ENCODE measurements around the gene GGTA1.
A peak's percentile ranks its signal among the peaks of the same experiment; 100 is the strongest.
"Not testable (repeated sequence)": the region's sequence is repeated elsewhere in the genome, so short reads cannot be mapped to it uniquely, and the experiment has no call there.

Gene GGTA1
- total RNA-seq = 0 reads per million in 2 donors

DNA sequence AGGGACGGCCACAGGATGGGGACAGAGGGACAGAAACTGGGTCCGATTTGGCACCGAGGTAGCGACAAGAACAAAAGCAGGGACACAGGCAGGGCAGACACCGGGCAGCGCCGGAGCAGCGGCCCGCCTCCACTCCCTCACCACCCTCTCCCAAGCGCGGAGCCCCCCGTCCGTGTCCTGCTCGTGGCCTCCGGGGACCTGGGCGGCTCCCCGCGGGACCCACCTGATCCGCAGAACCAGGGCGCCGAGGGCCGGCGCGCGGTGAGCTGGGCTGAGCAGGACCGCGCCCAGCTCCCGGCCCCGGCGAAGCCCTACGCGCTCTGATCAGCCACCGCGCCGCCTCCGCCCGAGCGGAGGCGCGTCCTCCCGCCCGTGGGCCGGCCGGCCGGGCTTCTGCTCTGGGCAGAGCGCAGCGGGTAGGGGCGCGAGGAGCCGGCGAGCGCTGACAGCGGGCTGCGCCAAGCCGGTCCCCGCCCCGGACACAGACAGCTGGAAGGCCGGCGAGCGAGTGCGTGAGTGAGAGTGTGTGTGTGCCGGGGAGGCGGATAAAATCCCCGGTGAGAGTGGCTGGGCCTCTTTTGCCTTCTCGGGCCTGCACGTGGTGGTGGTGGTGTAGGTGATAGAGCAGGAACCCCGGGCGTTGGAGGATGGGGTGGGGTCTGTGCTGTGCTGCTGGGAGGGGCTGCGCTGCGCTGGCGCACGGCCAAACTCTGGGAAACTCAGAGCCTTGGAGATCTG is at the start of gene GGTA1:
Gene GGTA1 (minus strand): TSS at position 418 of the 738 bp plus-strand sequence. CDS start 31,922 bp downstream, outside the sequence.
- no peak for DNase-seq

- DNase-seq = no peak
Observed at GRCh38 chr9:121548666-121549065, 49.0 kb upstream of the GGTA1 start.

GRCh38 chr9:121545875-121546423 is 46.3 kb upstream of the GGTA1 start:
- DNase-seq = peak; percentile 28 to 59 (median 31)

GRCh38 chr9:121545150-121545874 is 45.7 kb upstream of the GGTA1 start:
- DNase-seq = no peak

GRCh38 chr9:121542025-121542424 is 42.4 kb upstream of the GGTA1 start:
- no peak for DNase-seq

- DNase-seq = no peak
Observed at GRCh38 chr9:121541256-121541655, 41.6 kb upstream of the GGTA1 start.

GRCh38 chr9:121538221-121538620 is 38.6 kb upstream of the GGTA1 start:
- DNase-seq = no peak

GRCh38 chr9:121537283-121537682 is 37.6 kb upstream of the GGTA1 start:
- DNase-seq = no peak

DNA sequence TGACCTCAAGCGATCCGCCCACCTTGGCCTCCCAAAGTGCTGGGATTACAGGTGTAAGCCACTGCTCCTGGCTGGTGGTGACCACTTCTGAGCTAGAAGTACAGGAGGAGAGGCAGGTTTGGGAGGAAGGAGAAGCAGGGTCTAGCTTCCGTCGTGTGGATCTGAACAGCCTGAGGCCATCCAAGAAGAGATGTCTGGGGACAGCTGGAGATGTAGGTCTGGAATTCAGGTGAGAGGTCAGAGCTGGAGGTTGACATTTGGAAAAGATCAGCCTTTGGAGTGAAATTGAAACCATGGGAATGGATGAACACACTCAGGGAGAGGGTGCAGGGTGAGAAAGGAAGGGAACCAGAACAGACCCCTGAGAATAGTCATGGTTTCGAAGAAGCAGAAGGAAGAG is 33.2 kb upstream of the GGTA1 start:
- DNase-seq = no peak

- DNase-seq = no peak
Observed at GRCh38 chr9:121529237-121529987, 29.8 kb upstream of the GGTA1 start.

DNA sequence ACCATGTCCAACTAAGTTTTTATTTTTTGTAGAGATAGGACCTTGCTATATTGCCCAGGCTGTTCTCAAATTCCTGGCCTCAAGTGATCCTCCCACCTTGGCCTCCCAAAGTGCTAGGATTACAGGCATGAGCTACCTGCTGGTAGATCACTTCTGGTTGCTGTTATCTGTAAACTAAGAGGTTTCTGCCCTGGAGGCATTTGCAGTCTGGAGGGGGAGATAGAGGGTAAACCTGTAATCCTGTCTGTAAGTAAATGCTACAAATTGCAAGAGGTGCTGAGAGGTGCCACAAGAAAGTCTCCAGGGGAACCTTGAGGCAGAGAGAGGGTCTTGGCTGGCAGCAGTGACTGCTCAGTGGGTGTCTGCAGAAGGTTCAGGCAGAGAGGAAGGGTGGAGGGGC is 29.0 kb upstream of the GGTA1 start:
- DNase-seq = no peak

DNA sequence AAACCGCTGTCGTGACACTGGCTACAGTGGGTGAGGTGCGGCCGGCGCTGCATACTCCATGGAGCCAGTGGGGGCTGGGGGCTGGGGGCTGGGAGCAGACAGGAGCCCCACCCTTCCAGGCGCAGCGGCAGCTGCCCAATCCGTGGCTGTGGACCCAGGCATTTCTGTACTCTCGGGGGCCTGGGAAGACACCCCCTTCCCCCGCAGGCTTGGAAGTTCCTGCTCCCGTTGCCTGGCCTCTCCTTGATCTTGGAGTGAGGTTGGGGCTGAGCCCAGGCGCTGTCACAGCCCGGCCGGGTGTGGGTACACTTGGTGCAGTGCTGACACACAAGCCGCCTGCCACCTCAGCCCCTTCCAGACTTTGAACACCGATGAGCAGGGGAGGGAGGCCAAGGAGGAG is 27.7 kb upstream of the GGTA1 start:
- DNase-seq = no peak

GRCh38 chr9:121519688-121520087 is 20.0 kb upstream of the GGTA1 start:
- not testable (repeated sequence) for DNase-seq

DNA sequence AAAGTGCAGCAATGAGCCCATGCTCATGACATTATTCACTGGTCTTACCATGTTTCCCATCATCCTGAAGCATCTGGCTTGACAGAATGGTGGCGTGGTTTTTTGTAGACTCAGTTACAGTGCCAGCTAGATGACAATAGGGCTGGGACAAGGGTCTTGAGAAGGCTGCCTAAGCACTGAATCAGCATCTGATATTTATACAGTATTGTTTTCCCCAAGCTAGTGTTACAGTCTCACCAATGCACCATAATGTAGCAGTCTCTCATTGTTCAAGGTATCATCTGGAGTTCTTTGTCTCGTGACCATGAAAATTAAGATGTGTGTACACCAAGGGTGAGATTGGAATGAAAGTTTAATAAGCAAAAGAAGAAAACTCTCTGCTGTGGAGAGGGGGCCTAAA is 19.0 kb upstream of the GGTA1 start:
- no peak for DNase-seq

- DNase-seq = not testable (repeated sequence)
Observed at GRCh38 chr9:121513166-121513565, 13.5 kb upstream of the GGTA1 start.

DNA sequence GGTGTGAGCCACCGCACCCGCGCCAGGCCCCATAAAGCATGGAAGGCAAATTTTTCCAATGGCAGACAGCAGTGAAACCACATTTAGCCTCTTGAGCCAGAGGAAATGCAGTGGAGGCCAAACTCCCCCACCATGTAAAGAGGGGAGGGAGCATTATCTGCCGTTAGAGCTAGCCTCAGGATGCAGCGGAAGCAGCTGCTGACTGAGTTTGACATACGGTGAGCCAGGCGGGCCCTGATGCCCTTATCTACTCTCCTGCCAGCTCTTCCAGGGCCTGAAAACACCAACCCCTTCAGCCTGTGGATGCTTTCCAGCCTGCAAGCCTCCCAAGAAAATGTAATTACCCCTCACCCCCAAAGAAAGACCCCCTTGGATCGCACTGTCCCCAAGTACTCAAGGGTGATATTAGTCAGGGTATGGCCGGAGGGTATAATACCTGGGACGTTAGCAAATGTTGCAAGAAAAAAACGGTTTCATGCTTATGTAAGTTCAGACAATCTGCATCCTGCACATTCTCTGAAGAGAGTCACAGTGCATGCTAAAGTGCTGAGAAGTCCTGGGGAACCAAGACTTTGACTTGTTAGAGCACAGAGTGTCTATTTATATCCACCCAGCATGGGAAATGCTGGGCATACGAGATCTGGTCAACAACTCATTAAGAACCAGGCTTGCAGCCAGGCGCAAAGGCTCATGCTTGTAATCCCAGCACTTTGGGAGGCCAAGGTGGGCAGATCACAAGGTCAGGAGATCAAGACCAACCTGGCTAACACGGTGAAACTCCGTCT is 11.3 kb upstream of the GGTA1 start:
- no peak for DNase-seq

GRCh38 chr9:121509180-121509579 is 9.5 kb upstream of the GGTA1 start:
- no peak for DNase-seq

DNA sequence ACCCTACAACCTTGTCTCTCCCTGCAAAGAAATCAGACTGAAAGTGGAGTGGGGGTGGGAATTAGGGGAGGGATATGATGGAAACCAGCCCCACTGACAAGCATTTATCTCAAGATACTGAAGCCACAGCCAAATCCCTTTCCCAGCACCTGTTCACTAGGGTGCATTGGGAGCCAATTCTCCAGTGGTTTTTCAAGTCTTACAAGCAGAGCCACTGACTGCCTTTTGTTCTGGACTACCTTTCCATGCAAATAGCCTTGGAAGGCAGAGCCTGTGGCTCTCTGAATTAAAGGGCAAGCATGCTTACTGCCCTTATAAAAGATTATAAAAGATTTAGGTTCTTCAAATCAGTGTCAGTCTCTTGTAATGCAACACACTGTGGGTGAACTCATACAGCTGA is 8.8 kb upstream of the GGTA1 start:
- DNase-seq = no peak

- DNase-seq = no peak
Observed at GRCh38 chr9:121505903-121506735, 6.5 kb upstream of the GGTA1 start.

DNA sequence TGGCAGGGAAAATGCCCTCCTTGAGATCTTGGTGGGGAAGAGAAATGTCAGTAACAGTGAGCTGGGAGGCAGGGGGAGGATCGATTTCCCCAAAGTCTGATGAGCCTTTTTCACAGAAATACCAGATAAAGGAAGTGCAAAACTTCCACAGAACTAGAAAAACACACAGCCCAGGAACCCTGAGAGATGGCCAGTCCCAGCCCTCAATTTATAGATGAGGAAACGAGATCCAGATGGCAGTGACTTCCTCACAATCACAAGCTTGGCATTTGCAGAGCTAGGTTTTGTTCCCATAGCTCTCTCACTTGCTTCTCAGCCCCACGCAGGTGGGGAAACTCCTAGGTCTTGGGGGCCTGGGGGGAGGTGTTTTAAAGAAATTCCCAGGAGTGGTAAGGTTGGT is 3.8 kb upstream of the GGTA1 start:
- no peak for DNase-seq

DNA sequence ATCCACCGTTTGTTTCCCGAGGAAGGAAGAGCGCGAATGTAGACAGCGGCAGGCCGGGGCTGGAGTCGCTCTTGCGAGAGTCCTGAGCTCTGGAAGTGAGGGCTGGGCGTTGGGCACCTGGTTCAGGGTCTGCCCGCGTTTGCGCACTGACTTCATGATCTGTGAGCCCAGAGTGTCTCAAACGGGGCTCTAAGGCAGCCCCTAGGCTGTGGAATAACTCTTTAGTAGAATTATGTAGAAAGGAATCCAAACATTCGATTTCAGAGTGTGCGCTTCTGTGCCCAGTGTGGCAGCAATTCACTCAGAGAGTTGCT is 478 bp upstream of the GGTA1 start:
- no peak for DNase-seq

DNA sequence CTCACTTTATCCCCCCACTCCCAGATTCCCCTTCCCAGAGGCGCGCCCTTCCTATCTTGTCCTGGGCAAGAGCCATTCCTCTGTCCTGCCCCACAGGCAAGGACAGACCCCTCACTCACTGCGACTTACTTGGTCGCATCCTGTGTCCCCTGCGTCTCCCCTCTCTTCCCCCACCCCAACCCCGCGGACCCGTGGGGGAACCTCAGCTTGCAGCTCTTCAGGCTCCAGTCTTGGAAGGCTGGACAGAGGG is 542 bp downstream of the GGTA1 start:
- no peak for DNase-seq

Measured in T-helper 2 cell (primary cell).